ENCODE measurements around the gene SOX15.

DNA sequence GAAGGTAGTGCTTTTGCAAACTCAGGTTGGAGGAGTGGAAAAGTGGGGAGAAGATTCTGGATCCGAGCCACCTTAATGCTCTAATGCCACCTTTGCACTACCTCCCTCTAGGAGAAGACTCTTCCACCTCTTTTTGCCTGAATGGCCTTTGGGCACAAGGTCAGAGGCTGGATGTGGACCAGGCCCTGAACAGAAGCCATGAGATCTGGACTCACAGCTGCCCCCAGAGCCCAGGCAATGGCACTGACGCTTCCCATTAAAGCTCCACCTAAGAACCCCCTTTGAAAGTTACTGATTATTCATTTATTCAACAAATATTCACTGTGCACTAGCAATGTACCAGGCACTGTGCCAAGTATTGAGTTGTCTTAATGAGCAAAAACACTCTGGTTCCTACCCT is 43.2 kb upstream of the SOX15 start:
- TF ChIP-seq, protein P1, sequence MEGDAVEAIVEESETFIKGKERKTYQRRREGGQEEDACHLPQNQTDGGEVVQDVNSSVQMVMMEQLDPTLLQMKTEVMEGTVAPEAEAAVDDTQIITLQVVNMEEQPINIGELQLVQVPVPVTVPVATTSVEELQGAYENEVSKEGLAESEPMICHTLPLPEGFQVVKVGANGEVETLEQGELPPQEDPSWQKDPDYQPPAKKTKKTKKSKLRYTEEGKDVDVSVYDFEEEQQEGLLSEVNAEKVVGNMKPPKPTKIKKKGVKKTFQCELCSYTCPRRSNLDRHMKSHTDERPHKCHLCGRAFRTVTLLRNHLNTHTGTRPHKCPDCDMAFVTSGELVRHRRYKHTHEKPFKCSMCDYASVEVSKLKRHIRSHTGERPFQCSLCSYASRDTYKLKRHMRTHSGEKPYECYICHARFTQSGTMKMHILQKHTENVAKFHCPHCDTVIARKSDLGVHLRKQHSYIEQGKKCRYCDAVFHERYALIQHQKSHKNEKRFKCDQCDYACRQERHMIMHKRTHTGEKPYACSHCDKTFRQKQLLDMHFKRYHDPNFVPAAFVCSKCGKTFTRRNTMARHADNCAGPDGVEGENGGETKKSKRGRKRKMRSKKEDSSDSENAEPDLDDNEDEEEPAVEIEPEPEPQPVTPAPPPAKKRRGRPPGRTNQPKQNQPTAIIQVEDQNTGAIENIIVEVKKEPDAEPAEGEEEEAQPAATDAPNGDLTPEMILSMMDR (tag by site-specific recombination; IDR thresholded peaks at IDR 0.05): no peak; the same call in 1 of the 2 replicates
- TF ChIP-seq, protein P2, sequence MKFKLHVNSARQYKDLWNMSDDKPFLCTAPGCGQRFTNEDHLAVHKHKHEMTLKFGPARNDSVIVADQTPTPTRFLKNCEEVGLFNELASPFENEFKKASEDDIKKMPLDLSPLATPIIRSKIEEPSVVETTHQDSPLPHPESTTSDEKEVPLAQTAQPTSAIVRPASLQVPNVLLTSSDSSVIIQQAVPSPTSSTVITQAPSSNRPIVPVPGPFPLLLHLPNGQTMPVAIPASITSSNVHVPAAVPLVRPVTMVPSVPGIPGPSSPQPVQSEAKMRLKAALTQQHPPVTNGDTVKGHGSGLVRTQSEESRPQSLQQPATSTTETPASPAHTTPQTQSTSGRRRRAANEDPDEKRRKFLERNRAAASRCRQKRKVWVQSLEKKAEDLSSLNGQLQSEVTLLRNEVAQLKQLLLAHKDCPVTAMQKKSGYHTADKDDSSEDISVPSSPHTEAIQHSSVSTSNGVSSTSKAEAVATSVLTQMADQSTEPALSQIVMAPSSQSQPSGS (tag by site-specific recombination; IDR thresholded peaks at IDR 0.05; ENCODE audit: low read depth): no peak
- TF ChIP-seq ZNF274 (IDR thresholded peaks at IDR 0.05; ENCODE audit: low read length) (no peak), ZNF274 (tag by site-specific recombination; IDR thresholded peaks at IDR 0.05; ENCODE audit: borderline replicate concordance) (no peak), KLF1 (tag by site-specific recombination; IDR thresholded peaks at IDR 0.05) (no peak), KLF16 (tag by site-specific recombination; IDR thresholded peaks at IDR 0.05) (no peak), ZNF660 (tag by site-specific recombination; IDR thresholded peaks at IDR 0.05) (no peak), ZFP37 (tag by site-specific recombination; IDR thresholded peaks at IDR 0.05) (no peak), ZNF629 (tag by site-specific recombination; IDR thresholded peaks at IDR 0.05) (no peak), ZNF423 (tag by site-specific recombination; IDR thresholded peaks at IDR 0.05) (no peak), ZNF621 (tag by site-specific recombination; IDR thresholded peaks at IDR 0.05) (no peak)
- TF ChIP-seq, protein P3, sequence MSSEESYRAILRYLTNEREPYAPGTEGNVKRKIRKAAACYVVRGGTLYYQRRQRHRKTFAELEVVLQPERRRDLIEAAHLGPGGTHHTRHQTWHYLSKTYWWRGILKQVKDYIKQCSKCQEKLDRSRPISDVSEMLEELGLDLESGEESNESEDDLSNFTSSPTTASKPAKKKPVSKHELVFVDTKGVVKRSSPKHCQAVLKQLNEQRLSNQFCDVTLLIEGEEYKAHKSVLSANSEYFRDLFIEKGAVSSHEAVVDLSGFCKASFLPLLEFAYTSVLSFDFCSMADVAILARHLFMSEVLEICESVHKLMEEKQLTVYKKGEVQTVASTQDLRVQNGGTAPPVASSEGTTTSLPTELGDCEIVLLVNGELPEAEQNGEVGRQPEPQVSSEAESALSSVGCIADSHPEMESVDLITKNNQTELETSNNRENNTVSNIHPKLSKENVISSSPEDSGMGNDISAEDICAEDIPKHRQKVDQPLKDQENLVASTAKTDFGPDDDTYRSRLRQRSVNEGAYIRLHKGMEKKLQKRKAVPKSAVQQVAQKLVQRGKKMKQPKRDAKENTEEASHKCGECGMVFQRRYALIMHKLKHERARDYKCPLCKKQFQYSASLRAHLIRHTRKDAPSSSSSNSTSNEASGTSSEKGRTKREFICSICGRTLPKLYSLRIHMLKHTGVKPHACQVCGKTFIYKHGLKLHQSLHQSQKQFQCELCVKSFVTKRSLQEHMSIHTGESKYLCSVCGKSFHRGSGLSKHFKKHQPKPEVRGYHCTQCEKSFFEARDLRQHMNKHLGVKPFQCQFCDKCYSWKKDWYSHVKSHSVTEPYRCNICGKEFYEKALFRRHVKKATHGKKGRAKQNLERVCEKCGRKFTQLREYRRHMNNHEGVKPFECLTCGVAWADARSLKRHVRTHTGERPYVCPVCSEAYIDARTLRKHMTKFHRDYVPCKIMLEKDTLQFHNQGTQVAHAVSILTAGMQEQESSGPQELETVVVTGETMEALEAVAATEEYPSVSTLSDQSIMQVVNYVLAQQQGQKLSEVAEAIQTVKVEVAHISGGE (tag by site-specific recombination; conservative IDR thresholded peaks at IDR 0.05; ENCODE audit: low read depth): no peak
- TF ChIP-seq, protein P4, sequence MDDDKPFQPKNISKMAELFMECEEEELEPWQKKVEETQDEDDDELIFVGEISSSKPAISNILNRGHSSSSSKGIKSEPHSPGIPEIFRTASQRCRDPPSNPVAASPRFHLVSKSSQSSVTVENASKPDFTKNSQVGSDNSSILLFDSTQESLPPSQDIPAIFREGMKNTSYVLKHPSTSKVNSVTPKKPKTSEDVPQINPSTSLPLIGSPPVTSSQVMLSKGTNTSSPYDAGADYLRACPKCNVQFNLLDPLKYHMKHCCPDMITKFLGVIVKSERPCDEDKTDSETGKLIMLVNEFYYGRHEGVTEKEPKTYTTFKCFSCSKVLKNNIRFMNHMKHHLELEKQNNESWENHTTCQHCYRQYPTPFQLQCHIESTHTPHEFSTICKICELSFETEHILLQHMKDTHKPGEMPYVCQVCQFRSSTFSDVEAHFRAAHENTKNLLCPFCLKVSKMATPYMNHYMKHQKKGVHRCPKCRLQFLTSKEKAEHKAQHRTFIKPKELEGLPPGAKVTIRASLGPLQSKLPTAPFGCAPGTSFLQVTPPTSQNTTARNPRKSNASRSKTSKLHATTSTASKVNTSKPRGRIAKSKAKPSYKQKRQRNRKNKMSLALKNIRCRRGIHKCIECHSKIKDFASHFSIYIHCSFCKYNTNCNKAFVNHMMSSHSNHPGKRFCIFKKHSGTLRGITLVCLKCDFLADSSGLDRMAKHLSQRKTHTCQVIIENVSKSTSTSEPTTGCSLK (tag by site-specific recombination; IDR thresholded peaks at IDR 0.05): no peak
- TF ChIP-seq, protein P5, sequence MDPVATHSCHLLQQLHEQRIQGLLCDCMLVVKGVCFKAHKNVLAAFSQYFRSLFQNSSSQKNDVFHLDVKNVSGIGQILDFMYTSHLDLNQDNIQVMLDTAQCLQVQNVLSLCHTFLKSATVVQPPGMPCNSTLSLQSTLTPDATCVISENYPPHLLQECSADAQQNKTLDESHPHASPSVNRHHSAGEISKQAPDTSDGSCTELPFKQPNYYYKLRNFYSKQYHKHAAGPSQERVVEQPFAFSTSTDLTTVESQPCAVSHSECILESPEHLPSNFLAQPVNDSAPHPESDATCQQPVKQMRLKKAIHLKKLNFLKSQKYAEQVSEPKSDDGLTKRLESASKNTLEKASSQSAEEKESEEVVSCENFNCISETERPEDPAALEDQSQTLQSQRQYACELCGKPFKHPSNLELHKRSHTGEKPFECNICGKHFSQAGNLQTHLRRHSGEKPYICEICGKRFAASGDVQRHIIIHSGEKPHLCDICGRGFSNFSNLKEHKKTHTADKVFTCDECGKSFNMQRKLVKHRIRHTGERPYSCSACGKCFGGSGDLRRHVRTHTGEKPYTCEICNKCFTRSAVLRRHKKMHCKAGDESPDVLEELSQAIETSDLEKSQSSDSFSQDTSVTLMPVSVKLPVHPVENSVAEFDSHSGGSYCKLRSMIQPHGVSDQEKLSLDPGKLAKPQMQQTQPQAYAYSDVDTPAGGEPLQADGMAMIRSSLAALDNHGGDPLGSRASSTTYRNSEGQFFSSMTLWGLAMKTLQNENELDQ (tag by site-specific recombination; IDR thresholded peaks at IDR 0.05; ENCODE audit: low read depth): no peak
